Loucy (cell line): ENCODE data around the gene ABHD15.
A peak's percentile ranks its signal among the peaks of the same experiment; 100 is the strongest.

Experiments
- H2AFZ ChIP-seq: fragments of 200-600 bp; sonication (generic); 2 replicates; pipeline ENCODE4 v1.6.0; 2016; ENCODE audit warnings: antibody characterized with exemption, mild to moderate bottlenecking, low read length, moderate library complexity
- H3F3A ChIP-seq: fragments of 200-600 bp; 2 replicates; pipeline ENCODE4 v1.6.0; 2016; ENCODE audit warnings: antibody characterized with exemption, low read depth, mild to moderate bottlenecking
- H3K27me3 ChIP-seq: fragments of 200-600 bp; sonication (generic); 2 replicates; pipeline ENCODE4 v1.6.1; 2014; ENCODE audit warnings: low read length, mild to moderate bottlenecking; ENCODE audit not compliant: insufficient read depth, poor library complexity, severe bottlenecking
- H3K36me3 ChIP-seq: fragments of 200-600 bp; sonication (generic); 2 replicates; pipeline ENCODE4 v1.6.1; 2016; ENCODE audit warnings: low read length; ENCODE audit not compliant: insufficient read depth
- H3K4me1 ChIP-seq: fragments of 200-600 bp; sonication (generic); 2 replicates; pipeline ENCODE4 v1.5.1; 2014; ENCODE audit warnings: low read length, mild to moderate bottlenecking; ENCODE audit not compliant: insufficient read depth, poor library complexity, severe bottlenecking
- H3K4me2 ChIP-seq: fragments of 200-600 bp; sonication (generic); 2 replicates; pipeline ENCODE4 v1.6.0; 2014; ENCODE audit warnings: antibody characterized with exemption, low read length, low read depth, mild to moderate bottlenecking; ENCODE audit not compliant: poor library complexity, severe bottlenecking
- H3K4me3 ChIP-seq: fragments of 200-600 bp; sonication (generic); 2 replicates; pipeline ENCODE4 v1.5.1; 2014; ENCODE audit warnings: low read length, mild to moderate bottlenecking, mixed read lengths; ENCODE audit not compliant: poor library complexity, severe bottlenecking
- H3K79me2 ChIP-seq: fragments of 200-600 bp; sonication (generic); 2 replicates; pipeline ENCODE4 v1.6.1; 2014; ENCODE audit warnings: low read length; ENCODE audit not compliant: insufficient read depth
- H3K9ac ChIP-seq: fragments of 200-600 bp; sonication (generic); 2 replicates; pipeline ENCODE4 v1.6.0; 2014; ENCODE audit warnings: mild to moderate bottlenecking, low read depth, low read length, moderate library complexity; ENCODE audit not compliant: poor library complexity, severe bottlenecking
- H3K9me2 ChIP-seq: fragments of 200-600 bp; sonication (generic); replicated peaks from 2 replicates; pipeline ENCODE4 v1.6.1; 2016; ENCODE audit warnings: low read depth, low read length, mixed read lengths
- H3K9me3 ChIP-seq: fragments of 200-600 bp; sonication (generic); 2 replicates; pipeline ENCODE4 v1.6.1; 2014; ENCODE audit warnings: mild to moderate bottlenecking, antibody characterized with exemption, low read length, low read depth; ENCODE audit not compliant: insufficient read depth
- H4K20me1 ChIP-seq: fragments of 200-600 bp; sonication (generic); 2 replicates; pipeline ENCODE4 v1.6.0; 2014; ENCODE audit warnings: antibody characterized with exemption, low read length, mild to moderate bottlenecking; ENCODE audit not compliant: insufficient read depth, poor library complexity, severe bottlenecking
- EZH2phosphoT487 ChIP-seq: fragments of 200-600 bp; IDR thresholded peaks from 2 replicates; pipeline ENCODE4 v1.6.1; 2018; ENCODE audit warnings: antibody characterized with exemption, mild to moderate bottlenecking, moderate library complexity, borderline replicate concordance
- TF ChIP-seq, protein P1 (sequence below): fragments of 200-600 bp; sonication (generic); conservative IDR thresholded peaks from 2 replicates; pipeline ENCODE4 v1.5.1; 2014; ENCODE audit warnings: mild to moderate bottlenecking, antibody characterized with exemption, low read length

ABHD15 gene

DNA sequence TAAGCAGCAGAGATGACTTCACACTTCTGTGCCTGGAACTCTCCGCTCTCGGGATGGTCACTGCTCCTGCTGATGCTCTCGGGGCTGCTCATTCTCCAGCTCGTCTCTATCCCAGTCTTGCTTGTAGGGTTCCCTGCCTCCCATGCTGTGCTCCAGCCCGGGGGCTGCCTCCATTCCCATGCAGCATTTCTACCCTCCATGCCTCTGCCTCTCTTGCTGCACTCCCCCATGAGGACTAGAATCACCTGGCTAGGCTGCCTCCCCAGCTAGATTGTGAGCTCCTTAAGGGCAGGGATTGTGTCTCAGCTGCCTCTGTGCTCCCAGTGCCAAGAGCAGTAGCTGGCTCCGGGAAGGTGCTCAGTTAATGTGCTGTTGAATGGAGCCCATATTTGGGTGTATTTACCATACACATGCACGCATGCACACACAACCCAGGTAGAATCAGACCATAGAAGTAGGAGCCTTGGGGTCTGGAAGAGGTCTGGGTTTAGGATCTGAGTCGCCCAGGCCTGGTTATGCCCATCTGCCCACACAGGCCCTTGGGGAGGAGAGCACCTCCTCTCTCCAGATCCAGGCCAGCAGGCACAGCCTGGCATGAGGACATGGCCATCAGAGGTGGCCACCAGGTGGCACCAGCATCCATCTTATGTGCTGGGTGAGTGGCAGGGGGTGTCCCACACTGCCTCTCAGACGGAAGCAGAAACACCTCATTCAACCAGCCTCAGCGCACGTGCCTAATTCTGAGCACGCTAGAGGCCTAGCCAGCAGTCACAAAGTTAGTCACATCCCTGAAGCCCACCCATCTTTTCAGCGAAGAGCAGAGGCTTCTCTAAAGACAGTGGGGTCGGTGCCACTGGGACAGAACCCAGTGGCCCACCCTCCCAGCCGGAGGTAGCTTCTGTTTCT, 13.3 kb upstream of the ABHD15 start:
- no peaks in the 10 kb centered on the region for H3K9me3 ChIP-seq
- H4K20me1 ChIP-seq, result peaks cover 19% of the 10 kb centered on the region
- H3K9ac ChIP-seq, result no peak overlapping the region
- H3K9me2 ChIP-seq, result no peaks in the 10 kb centered on the region
- peaks cover 9% of the 10 kb centered on the region for H3K4me1 ChIP-seq
- no peak overlapping the region for H2AFZ ChIP-seq
- H3K4me2 ChIP-seq, result no peak overlapping the region
- H3K79me2 ChIP-seq, result peaks cover 22% of the 10 kb centered on the region
- no peak for TF ChIP-seq EZH2phosphoT487
- TF ChIP-seq, protein P1, sequence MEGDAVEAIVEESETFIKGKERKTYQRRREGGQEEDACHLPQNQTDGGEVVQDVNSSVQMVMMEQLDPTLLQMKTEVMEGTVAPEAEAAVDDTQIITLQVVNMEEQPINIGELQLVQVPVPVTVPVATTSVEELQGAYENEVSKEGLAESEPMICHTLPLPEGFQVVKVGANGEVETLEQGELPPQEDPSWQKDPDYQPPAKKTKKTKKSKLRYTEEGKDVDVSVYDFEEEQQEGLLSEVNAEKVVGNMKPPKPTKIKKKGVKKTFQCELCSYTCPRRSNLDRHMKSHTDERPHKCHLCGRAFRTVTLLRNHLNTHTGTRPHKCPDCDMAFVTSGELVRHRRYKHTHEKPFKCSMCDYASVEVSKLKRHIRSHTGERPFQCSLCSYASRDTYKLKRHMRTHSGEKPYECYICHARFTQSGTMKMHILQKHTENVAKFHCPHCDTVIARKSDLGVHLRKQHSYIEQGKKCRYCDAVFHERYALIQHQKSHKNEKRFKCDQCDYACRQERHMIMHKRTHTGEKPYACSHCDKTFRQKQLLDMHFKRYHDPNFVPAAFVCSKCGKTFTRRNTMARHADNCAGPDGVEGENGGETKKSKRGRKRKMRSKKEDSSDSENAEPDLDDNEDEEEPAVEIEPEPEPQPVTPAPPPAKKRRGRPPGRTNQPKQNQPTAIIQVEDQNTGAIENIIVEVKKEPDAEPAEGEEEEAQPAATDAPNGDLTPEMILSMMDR, result peak; percentile 87
- no peaks in the 10 kb centered on the region for H3F3A ChIP-seq
- H3K36me3 ChIP-seq, result peaks cover 52% of the 10 kb centered on the region; the same call in 1 of the 2 replicates
- no peak overlapping the region for H3K4me3 ChIP-seq
- no peaks in the 10 kb centered on the region for H3K27me3 ChIP-seq

DNA sequence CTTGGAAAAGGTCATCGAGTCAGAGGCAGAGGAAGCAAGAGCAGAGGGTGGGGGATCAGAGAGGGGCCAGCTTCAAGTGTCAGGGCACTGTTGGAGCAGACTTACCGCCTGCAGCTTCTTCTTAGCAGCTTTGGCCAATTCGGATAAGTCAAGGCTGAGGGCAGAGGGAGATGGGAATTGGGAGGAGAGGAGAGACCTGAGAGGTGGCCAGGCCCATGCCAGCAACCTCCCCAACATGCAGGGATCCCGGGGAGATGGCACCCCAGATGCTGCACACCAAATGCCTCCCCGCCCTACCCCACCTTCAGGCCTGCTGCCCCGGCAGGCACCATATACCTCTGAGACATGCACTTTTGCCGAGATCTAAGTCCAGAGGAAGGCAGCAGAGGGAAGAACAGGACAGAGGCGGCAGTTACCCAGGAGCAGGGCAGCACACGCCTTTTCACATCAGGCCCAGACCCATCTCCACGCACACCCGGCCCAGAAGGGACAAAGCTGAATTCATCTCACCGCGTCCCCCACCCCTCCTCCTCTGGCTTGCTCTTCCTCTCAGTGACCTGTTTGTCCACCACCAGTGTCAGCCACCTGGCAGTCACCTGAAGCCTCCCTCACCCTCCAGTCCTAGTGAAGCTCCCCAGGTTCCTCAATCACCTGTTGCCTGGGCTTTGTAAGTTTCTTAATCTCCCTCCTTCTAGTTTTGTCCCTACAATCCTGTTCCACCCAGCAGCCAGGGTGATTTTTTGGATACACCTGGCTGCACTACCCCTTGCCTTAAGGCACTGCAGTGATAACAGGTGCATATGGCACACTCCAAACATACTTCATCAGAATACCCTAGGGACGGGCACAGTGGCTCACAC, 12.0 kb upstream of the ABHD15 start:
- TF ChIP-seq EZH2phosphoT487, result no peak
- TF ChIP-seq, protein P1, result no peak
- no peak overlapping the region for H3K4me2 ChIP-seq
- H3K9me3 ChIP-seq, result no peaks in the 10 kb centered on the region
- H3F3A ChIP-seq, result no peaks in the 10 kb centered on the region
- H2AFZ ChIP-seq, result no peak overlapping the region
- peaks cover 8% of the 10 kb centered on the region for H4K20me1 ChIP-seq
- H3K36me3 ChIP-seq, result peaks cover 60% of the 10 kb centered on the region; the same call in 1 of the 2 replicates
- peaks cover 9% of the 10 kb centered on the region; the same call in 1 of the 2 replicates for H3K79me2 ChIP-seq
- no peaks in the 10 kb centered on the region for H3K27me3 ChIP-seq
- H3K4me1 ChIP-seq, result no peaks in the 10 kb centered on the region
- no peaks in the 10 kb centered on the region for H3K9me2 ChIP-seq
- no peak overlapping the region for H3K9ac ChIP-seq
- no peak overlapping the region for H3K4me3 ChIP-seq

DNA sequence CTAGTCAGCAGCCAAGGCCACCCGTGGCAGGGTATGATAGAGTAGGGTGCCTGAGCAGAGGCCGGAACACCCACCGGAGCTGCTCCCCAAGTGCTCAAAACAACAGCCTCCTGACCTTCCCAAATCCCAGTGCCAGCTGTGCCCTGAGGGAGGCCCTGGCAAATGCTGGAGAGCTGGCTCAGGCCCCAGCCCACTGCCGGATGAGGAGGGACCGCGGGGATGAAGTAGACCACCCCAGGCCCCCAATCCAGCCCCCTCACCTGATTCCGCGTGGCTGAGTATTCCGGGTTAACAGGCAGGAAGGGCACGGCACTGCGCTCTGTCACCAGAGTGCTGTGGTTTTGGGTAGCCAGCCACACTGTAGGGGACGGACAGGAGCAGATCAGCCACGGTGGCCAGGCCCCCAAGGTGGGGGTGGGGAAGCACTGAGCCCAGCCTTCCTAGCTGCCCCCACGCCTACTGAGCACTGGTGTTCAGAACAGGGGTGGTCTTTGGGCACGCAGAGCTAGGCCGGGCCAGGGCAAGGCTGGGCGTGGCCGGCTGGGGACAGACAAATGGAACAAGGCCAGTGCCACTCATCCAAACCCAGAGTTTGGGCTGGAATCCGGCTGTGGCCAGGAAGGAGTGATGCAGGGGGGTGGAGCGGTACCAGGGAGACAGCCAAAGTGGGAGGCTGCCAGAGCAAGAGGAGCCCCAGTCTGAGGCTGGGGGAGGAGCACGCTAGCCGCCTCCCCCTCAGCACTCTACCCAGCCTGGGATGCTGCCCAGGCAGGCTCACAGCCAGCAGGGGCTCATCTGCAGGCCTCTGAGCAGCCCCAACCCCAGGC, 10.8 kb upstream of the ABHD15 start:
- no peak overlapping the region for H2AFZ ChIP-seq
- H3K36me3 ChIP-seq, result peaks cover 66% of the 10 kb centered on the region; the same call in 1 of the 2 replicates
- no peaks in the 10 kb centered on the region for H3K4me1 ChIP-seq
- H3K9me3 ChIP-seq, result no peaks in the 10 kb centered on the region
- no peak overlapping the region for H3K4me2 ChIP-seq
- H3K4me3 ChIP-seq, result no peak overlapping the region
- H3K9ac ChIP-seq, result no peak overlapping the region
- no peak for TF ChIP-seq EZH2phosphoT487
- TF ChIP-seq, protein P1, result no peak
- H3K27me3 ChIP-seq, result no peaks in the 10 kb centered on the region
- peaks cover 6% of the 10 kb centered on the region for H4K20me1 ChIP-seq
- no peaks in the 10 kb centered on the region for H3F3A ChIP-seq
- no peaks in the 10 kb centered on the region for H3K79me2 ChIP-seq
- H3K9me2 ChIP-seq, result no peaks in the 10 kb centered on the region
